Astrocyte (in vitro differentiated cells and primary cell): ENCODE results near the gene CDS1.

Source experiments
- CTCF ChIP-seq: IDR thresholded peaks from 2 replicates; pipeline ENCODE4 v1.5.1; 2011; ENCODE audit warnings: low read depth, mild to moderate bottlenecking, inconsistent platforms, low read length, moderate library complexity; ENCODE audit not compliant: insufficient read depth
- EZH2 ChIP-seq: IDR thresholded peaks from 2 replicates; pipeline ENCODE4 v1.6.1; 2012; ENCODE audit warnings: mild to moderate bottlenecking, low read length, inconsistent platforms; ENCODE audit not compliant: insufficient read depth

GRCh38 chr4:84569009-84569408 lies 13.9 kb upstream of the CDS1 start:
- TF ChIP-seq CTCF (no peak), EZH2 (no peak)
